HEK293T (cell line): ENCODE measurements around the gene KLC3.

ENCODE experiments used
- BHLHE40 ChIP-seq: fragments of 450-650 bp; IDR thresholded peaks from 2 replicates; pipeline ENCODE4 v1.6.1; 2016; ENCODE audit warnings: mild to moderate bottlenecking, moderate library complexity, borderline replicate concordance
- ELF4 ChIP-seq: fragments of 450-650 bp; IDR thresholded peaks from 2 replicates; pipeline ENCODE4 v1.6.1; 2017; ENCODE audit warnings: antibody characterized with exemption
- FOXK2 ChIP-seq: fragments of 450-650 bp; IDR thresholded peaks from 2 replicates; pipeline ENCODE4 v1.6.1; 2016; ENCODE audit warnings: mild to moderate bottlenecking
- FOXM1 ChIP-seq: fragments of 450-650 bp; IDR thresholded peaks from 2 replicates; pipeline ENCODE4 v1.6.1; 2017; ENCODE audit warnings: mild to moderate bottlenecking, borderline replicate concordance
- HDGF ChIP-seq: fragments of 450-650 bp; IDR thresholded peaks from 2 replicates; pipeline ENCODE4 v1.6.1; 2017; ENCODE audit warnings: antibody characterized with exemption, borderline replicate concordance
- L3MBTL2 ChIP-seq: fragments of 450-650 bp; conservative IDR thresholded peaks from 2 replicates; pipeline ENCODE4 v1.6.1; 2016; ENCODE audit warnings: mild to moderate bottlenecking
- NFRKB ChIP-seq: fragments of 450-650 bp; IDR thresholded peaks from 2 replicates; pipeline ENCODE4 v1.6.1; 2016; ENCODE audit warnings: mild to moderate bottlenecking, moderate library complexity
- SP1 ChIP-seq: fragments of 450-650 bp; IDR thresholded peaks from 2 replicates; pipeline ENCODE4 v1.6.1; 2017
- SUZ12 ChIP-seq: fragments of 450-650 bp; IDR thresholded peaks from 2 replicates; pipeline ENCODE4 v1.6.1; 2016; ENCODE audit warnings: mild to moderate bottlenecking
- TF ChIP-seq, protein P1 (sequence below): fragments of 450-650 bp; IDR thresholded peaks from 2 replicates; pipeline ENCODE4 v1.6.1; 2016

- no peak for TF ChIP-seq L3MBTL2
- no peak for TF ChIP-seq SP1
- no peak for TF ChIP-seq ELF4
- TF ChIP-seq SUZ12: no peak
- TF ChIP-seq NFRKB: no peak
- TF ChIP-seq HDGF: no peak
- no peak for TF ChIP-seq FOXK2
- TF ChIP-seq BHLHE40: no peak
- TF ChIP-seq FOXM1: no peak
- TF ChIP-seq, protein P1, sequence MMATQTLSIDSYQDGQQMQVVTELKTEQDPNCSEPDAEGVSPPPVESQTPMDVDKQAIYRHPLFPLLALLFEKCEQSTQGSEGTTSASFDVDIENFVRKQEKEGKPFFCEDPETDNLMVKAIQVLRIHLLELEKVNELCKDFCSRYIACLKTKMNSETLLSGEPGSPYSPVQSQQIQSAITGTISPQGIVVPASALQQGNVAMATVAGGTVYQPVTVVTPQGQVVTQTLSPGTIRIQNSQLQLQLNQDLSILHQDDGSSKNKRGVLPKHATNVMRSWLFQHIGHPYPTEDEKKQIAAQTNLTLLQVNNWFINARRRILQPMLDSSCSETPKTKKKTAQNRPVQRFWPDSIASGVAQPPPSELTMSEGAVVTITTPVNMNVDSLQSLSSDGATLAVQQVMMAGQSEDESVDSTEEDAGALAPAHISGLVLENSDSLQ: no peak
These were observed 19.4 kb upstream of the KLC3 start for GRCh38 chr19:45320997-45321775.
